HL-60 (cell line): Measurements from ENCODE around the gene DEF6.

Source experiments
- DNase-seq, 2 experiments: peaks; one replicate each; pipeline ENCODE4 v3.0.0-alpha.2; 2010 to 2020; ENCODE audit warnings: low read depth in 1 of 2, low spot score in 1 of 2
- H3K27ac ChIP-seq: fragments of 250-450 bp; sonication (Bioruptor Pico); replicated peaks from 2 replicates; pipeline ENCODE4 v1.5.1; 2020; ENCODE audit warnings: mild to moderate bottlenecking, moderate library complexity
- H3K27me3 ChIP-seq: fragments of 250-450 bp; sonication (Bioruptor Pico); 2 replicates; pipeline ENCODE4 v1.5.1; 2021; ENCODE audit warnings: mild to moderate bottlenecking, moderate library complexity; ENCODE audit not compliant: insufficient read depth, poor library complexity, severe bottlenecking
- H3K4me3 ChIP-seq: replicated peaks from 2 replicates; pipeline ENCODE4 v1.5.1; 2011; ENCODE audit warnings: mild to moderate bottlenecking, control low read depth, low read length; ENCODE audit not compliant: insufficient read depth
- GABPA ChIP-seq: IDR thresholded peaks from 2 replicates; pipeline ENCODE4 v1.6.1; 2012; ENCODE audit warnings: low read depth
- POLR2AphosphoS5 ChIP-seq: IDR thresholded peaks from 2 replicates; pipeline ENCODE4 v1.6.1; 2012; ENCODE audit warnings: low read depth
- SPI1 ChIP-seq: IDR thresholded peaks from 2 replicates; pipeline ENCODE4 v1.6.1; 2012; ENCODE audit warnings: low read depth, mild to moderate bottlenecking, borderline replicate concordance
- TF ChIP-seq, protein P1 (sequence below): IDR thresholded peaks from 2 replicates; pipeline ENCODE4 v1.6.1; 2012; ENCODE audit warnings: low read depth; ENCODE audit not compliant: insufficient replicate concordance
- TF ChIP-seq, protein P2 (sequence below): IDR thresholded peaks from one replicate; pipeline ENCODE4 v1.5.1; 2011; ENCODE audit warnings: low read length, control low read depth, inconsistent platforms; ENCODE audit not compliant: insufficient read depth

Gene DEF6

DNA sequence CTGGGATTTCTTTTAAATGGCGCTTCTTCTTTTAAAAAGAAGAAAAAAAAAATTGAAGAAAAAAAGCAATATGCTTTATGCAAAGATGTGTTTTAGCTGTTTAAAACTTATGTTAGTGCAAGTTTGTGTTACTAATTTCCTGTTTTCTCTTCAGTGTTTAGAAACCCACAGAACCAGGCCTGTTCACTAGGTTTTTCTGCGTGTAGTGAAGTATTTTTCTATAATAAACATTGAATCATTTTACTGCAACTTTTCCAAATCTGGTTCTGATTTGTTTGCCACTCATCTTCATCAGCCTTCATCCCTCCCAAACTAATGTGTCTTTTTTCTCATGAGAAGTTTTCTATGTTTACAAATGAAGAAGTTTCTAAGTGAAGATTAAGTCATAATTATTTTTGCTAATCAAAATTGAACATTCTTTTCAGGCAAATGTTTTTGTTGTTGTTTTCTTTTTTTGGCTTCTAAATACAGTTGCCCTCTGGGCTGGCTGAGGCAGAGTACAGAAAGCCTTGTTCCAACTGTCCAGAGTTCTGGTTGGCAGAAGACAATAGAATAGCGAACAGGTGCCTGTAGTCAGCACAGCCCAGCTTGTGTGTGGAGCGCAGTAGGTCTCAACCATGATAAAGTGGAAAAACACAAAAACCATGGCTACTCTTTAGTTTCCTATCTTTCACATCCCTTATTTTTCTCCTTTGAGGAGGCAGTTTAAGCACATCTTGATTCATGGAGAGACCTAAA lies 23.6 kb upstream of the DEF6 start:
- Histone ChIP-seq H3K27ac (no peak overlapping the region), H3K27me3 (no peaks in the 10 kb centered on the region), H3K4me3 (no peak overlapping the region)
- DNase-seq: no peak
- TF ChIP-seq GABPA (no peak), SPI1 (no peak), POLR2AphosphoS5 (no peak)
- TF ChIP-seq, protein P1, sequence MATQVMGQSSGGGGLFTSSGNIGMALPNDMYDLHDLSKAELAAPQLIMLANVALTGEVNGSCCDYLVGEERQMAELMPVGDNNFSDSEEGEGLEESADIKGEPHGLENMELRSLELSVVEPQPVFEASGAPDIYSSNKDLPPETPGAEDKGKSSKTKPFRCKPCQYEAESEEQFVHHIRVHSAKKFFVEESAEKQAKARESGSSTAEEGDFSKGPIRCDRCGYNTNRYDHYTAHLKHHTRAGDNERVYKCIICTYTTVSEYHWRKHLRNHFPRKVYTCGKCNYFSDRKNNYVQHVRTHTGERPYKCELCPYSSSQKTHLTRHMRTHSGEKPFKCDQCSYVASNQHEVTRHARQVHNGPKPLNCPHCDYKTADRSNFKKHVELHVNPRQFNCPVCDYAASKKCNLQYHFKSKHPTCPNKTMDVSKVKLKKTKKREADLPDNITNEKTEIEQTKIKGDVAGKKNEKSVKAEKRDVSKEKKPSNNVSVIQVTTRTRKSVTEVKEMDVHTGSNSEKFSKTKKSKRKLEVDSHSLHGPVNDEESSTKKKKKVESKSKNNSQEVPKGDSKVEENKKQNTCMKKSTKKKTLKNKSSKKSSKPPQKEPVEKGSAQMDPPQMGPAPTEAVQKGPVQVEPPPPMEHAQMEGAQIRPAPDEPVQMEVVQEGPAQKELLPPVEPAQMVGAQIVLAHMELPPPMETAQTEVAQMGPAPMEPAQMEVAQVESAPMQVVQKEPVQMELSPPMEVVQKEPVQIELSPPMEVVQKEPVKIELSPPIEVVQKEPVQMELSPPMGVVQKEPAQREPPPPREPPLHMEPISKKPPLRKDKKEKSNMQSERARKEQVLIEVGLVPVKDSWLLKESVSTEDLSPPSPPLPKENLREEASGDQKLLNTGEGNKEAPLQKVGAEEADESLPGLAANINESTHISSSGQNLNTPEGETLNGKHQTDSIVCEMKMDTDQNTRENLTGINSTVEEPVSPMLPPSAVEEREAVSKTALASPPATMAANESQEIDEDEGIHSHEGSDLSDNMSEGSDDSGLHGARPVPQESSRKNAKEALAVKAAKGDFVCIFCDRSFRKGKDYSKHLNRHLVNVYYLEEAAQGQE: no peak
- TF ChIP-seq, protein P2, sequence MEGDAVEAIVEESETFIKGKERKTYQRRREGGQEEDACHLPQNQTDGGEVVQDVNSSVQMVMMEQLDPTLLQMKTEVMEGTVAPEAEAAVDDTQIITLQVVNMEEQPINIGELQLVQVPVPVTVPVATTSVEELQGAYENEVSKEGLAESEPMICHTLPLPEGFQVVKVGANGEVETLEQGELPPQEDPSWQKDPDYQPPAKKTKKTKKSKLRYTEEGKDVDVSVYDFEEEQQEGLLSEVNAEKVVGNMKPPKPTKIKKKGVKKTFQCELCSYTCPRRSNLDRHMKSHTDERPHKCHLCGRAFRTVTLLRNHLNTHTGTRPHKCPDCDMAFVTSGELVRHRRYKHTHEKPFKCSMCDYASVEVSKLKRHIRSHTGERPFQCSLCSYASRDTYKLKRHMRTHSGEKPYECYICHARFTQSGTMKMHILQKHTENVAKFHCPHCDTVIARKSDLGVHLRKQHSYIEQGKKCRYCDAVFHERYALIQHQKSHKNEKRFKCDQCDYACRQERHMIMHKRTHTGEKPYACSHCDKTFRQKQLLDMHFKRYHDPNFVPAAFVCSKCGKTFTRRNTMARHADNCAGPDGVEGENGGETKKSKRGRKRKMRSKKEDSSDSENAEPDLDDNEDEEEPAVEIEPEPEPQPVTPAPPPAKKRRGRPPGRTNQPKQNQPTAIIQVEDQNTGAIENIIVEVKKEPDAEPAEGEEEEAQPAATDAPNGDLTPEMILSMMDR: no peak

DNA sequence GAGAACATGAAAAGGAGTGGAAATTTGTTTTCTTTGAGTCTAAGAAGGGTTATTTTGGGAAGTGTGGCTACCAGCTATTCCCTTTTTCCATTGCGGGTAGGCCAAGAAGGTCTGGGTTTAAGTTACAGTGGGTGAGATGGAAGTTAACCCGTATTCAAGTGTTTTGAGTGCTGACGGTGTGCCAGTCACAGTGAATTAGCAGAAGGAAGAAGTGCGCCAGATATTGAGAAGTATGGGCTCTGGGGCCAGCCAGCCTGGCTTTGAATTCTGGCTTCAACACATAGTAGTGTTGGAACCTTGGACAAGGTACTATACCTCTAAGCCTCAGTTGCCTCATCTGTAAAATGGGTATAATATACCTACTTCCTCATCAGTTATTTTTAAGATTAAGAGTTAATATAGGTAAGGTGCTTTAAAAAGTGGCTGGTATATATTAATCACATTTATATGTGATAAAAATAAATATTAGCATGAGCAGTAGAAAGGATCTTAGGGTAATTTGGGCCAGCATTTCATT lies 21.8 kb upstream of the DEF6 start:
- no peak for DNase-seq
- Histone ChIP-seq H3K27ac (no peak overlapping the region), H3K4me3 (no peak overlapping the region), H3K27me3 (no peaks in the 10 kb centered on the region)
- TF ChIP-seq SPI1 (no peak), POLR2AphosphoS5 (no peak), GABPA (no peak)
- TF ChIP-seq, protein P1: no peak
- TF ChIP-seq, protein P2: no peak

DNA sequence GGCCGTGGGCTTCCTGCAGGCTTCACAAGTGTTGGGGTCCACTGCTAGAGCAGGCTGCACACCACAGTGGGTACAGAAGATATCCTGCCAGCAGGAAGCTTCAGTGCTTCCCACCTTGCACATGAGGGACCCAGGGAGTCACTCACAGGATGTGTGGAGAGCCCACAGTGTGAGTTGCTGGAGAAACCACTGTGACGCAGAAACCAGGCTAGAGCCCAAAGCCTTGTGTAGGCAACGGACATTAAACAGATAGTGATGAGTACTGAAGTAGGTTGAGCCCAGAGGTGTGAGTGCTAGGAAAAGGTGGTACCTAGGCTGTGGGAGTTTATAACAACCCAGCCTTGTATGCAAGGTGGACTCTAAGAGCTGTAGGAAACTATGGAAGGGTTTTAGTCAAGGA lies 18.9 kb upstream of the DEF6 start:
- Histone ChIP-seq H3K27ac (no peak overlapping the region), H3K4me3 (no peak overlapping the region), H3K27me3 (no peaks in the 10 kb centered on the region)
- TF ChIP-seq, protein P1: no peak
- TF ChIP-seq, protein P2: no peak
- TF ChIP-seq SPI1 (no peak), GABPA (no peak), POLR2AphosphoS5 (no peak)
- DNase-seq: no peak
